HFF-Myc (cell line): ENCODE measurements around the gene MAP3K13.

Experiments
- DNase-seq: peaks from one replicate; pipeline ENCODE4 v3.0.0-alpha.2; 2011; ENCODE audit warnings: low read depth; ENCODE audit errors: extremely low read depth
- H3K4me3 ChIP-seq: replicated peaks from 2 replicates; pipeline ENCODE4 v1.5.1; 2011; ENCODE audit warnings: low read depth, mild to moderate bottlenecking, control low read depth, low read length
- CTCF ChIP-seq: IDR thresholded peaks from 2 replicates; pipeline ENCODE4 v1.5.1; 2012; ENCODE audit warnings: mild to moderate bottlenecking, low read depth, low read length, control low read depth; ENCODE audit errors: missing control alignments

Gene MAP3K13

DNA sequence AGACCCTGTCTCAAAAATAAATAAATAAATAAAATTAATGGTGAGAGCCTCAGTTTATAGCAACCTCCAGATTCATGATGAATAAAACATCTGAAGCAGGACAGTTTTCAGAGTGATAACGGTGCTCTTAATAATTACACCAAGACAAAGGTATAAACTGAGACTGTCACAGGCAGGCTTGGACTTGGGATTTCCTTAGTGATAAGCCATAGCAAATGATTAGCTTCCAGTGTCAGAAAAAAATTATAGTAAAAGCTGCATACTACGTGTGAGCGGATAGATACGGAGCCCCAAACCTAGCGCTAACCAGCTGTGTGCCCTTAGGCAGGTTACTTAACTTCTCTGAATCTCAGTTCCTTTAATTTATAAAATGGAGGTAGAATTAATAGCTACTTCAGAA, 167.9 kb downstream of the MAP3K13 start:
- H3K4me3 ChIP-seq = no peak overlapping the region
- DNase-seq = no peak
- no peak for TF ChIP-seq CTCF

DNA sequence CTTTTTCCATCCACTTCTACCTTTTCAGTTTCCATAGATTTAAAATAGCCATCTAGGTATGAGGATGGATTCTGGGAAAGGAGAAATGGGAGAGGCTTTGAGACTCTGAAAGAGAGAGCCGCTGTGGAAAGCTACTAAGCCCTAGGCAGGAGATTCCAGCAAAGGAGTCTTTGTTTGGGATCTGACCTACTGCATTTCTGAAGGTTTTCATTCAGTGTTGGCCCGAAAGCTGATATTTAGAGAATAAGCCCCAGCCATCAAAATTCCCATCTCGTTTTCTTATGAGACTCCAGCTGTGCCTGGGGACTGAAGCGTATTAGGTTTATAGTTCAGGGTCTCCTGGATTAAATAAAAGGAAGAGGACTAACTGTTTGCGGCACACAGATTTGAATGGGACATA, 170.0 kb downstream of the MAP3K13 start:
- TF ChIP-seq CTCF = no peak
- no peak for DNase-seq
- H3K4me3 ChIP-seq = no peak overlapping the region

- no peak overlapping the region for H3K4me3 ChIP-seq
- DNase-seq = no peak
- TF ChIP-seq CTCF = no peak
These were observed 171.6 kb downstream of the MAP3K13 start for GRCh38 chr3:185534511-185534910.

DNA sequence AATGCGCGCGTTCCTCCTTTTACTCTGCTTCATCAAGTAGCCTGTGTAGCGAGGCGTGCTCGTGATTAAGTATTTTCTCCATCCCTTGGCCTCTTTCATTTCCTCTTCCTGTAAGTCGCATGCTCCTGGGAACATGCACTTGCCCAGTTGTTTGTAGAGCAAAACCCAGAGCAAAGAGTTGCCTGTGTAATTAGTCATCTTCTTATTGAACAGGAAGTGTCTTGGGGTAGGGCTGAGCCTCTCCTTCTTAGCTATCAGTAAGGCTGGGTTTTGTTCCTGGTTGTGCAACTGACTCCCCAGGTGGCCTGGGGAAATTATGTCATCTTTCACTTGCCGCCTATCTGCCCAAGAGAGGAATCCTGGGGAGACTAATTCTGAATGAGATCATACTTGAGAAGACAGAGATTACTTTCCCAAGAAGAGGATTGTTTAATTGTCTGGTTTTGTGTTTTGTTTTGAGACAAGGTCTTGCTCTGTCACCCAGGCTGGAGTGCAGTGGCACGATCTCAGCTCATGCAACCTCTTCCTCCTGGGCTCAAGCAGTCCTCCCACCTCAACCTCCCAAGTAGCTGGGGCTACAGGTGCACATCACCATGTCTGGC, 174.5 kb downstream of the MAP3K13 start:
- no peak overlapping the region for H3K4me3 ChIP-seq
- DNase-seq = peak; percentile 36

More for the DNA sequence above, 174.5 kb downstream of the MAP3K13 start:
- TF ChIP-seq CTCF = no peak
